ENCODE results near the gene B3GNT3. TPM values are rescaled to one million over a fixed set of nuclear protein-coding genes. Genes with fewer than 3 reads are reported as not detected.

Gene B3GNT3
- total and polyA plus RNA-seq, 2 of the 13 experiments (the other 11 are each of a cell fraction or from before 2014, with no cell fraction given): 0.86 to 4.0 TPM

DNA sequence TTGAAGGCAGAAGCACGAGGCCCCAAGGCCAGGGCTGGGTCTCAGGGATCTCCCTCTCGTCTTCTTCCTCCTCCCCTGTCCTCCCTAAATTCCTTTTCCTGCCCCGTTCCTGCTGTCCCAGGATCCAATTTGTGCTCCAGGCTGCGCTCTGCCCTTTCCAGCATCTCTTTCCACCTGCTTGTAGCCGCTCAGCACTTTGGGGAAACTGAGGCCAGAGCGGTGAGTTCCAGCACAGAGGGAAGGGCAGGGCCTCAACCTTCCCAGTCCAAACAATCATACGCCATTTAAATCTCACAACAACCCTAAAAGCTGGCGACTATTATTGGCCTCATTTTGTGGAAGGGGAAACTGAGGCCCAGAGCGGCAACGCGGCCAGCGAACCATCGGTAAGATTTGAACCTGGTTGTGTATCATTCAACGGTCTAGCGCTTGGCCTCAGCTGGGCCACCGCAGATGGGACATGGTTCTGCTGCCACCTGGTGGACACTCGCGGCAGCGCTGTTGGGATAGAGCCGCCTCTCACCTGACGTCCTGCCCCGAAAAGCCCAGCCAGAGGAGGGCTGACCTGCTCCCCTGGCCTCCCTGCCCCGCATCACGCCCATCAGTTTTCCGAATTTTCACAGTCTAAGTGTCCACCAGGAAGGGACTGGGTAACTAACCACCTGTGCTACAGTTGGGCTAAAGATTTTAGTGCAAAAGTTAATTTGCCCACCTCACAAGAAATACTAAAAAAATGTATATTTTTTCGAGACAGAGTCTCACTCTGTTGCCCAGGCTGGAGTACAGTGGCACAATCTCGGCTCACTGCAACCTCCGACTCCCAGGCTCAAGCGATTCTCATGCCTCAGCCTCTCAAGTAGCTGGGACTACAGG is 60.6 kb downstream of the B3GNT3 start (continued):
- TF ChIP-seq MAFF (IDR thresholded peaks at IDR 0.05; ENCODE audit: low read depth, low read length) (no peak), ZNF34 (CRISPR knock-in tag; IDR thresholded peaks at IDR 0.05; ENCODE audit: borderline replicate concordance) (no peak), ZNF329 (CRISPR knock-in tag; IDR thresholded peaks at IDR 0.05; ENCODE audit: low read depth) (no peak), ZNF772 (CRISPR knock-in tag; IDR thresholded peaks at IDR 0.05) (no peak), PATZ1 (CRISPR knock-in tag; IDR thresholded peaks at IDR 0.05) (no peak), FOXK2 (IDR thresholded peaks at IDR 0.05) (no peak), CHCHD3 (CRISPR knock-in tag; IDR thresholded peaks at IDR 0.05) (no peak), NFRKB (IDR thresholded peaks at IDR 0.05) (no peak), HES4 (CRISPR knock-in tag; IDR thresholded peaks at IDR 0.05; ENCODE audit: borderline replicate concordance) (no peak), RFX5 (IDR thresholded peaks at IDR 0.05; ENCODE audit: low read depth, low read length) (no peak), ZSCAN21 (CRISPR knock-in tag; IDR thresholded peaks at IDR 0.05; ENCODE audit: borderline replicate concordance) (0 out of 2 replicates have a peak, but pooled peaks have one; percentile 46), SMARCC2 (IDR thresholded peaks at IDR 0.05) (no peak), ZNF766 (CRISPR knock-in tag; IDR thresholded peaks at IDR 0.05; ENCODE audit: borderline replicate concordance) (no peak), ZNF326 (CRISPR knock-in tag; IDR thresholded peaks at IDR 0.05; ENCODE audit: borderline replicate concordance) (no peak), PREB (CRISPR knock-in tag; IDR thresholded peaks at IDR 0.05) (no peak), ZNF235 (CRISPR knock-in tag; IDR thresholded peaks at IDR 0.05; ENCODE audit: borderline replicate concordance) (no peak), ZNF383 (CRISPR knock-in tag; IDR thresholded peaks at IDR 0.05; ENCODE audit: borderline replicate concordance) (no peak), MED1 (CRISPR knock-in tag; IDR thresholded peaks at IDR 0.05) (peak; percentile 42; the same call in 1 of the 2 replicates), ZNF773 (CRISPR knock-in tag; IDR thresholded peaks at IDR 0.05; ENCODE audit: borderline replicate concordance) (no peak), ZNF205 (CRISPR knock-in tag; IDR thresholded peaks at IDR 0.05) (no peak), PHF8 (CRISPR knock-in tag; IDR thresholded peaks at IDR 0.05) (no peak), ZNF720 (CRISPR knock-in tag; IDR thresholded peaks at IDR 0.05) (no peak), TEAD3 (CRISPR knock-in tag; optimal IDR thresholded peaks at IDR 0.05; ENCODE audit: borderline replicate concordance) (no peak)
- TF ChIP-seq, protein P1, sequence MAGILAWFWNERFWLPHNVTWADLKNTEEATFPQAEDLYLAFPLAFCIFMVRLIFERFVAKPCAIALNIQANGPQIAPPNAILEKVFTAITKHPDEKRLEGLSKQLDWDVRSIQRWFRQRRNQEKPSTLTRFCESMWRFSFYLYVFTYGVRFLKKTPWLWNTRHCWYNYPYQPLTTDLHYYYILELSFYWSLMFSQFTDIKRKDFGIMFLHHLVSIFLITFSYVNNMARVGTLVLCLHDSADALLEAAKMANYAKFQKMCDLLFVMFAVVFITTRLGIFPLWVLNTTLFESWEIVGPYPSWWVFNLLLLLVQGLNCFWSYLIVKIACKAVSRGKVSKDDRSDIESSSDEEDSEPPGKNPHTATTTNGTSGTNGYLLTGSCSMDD (CRISPR knock-in tag; IDR thresholded peaks at IDR 0.05): no peak
- TF ChIP-seq, protein P2, sequence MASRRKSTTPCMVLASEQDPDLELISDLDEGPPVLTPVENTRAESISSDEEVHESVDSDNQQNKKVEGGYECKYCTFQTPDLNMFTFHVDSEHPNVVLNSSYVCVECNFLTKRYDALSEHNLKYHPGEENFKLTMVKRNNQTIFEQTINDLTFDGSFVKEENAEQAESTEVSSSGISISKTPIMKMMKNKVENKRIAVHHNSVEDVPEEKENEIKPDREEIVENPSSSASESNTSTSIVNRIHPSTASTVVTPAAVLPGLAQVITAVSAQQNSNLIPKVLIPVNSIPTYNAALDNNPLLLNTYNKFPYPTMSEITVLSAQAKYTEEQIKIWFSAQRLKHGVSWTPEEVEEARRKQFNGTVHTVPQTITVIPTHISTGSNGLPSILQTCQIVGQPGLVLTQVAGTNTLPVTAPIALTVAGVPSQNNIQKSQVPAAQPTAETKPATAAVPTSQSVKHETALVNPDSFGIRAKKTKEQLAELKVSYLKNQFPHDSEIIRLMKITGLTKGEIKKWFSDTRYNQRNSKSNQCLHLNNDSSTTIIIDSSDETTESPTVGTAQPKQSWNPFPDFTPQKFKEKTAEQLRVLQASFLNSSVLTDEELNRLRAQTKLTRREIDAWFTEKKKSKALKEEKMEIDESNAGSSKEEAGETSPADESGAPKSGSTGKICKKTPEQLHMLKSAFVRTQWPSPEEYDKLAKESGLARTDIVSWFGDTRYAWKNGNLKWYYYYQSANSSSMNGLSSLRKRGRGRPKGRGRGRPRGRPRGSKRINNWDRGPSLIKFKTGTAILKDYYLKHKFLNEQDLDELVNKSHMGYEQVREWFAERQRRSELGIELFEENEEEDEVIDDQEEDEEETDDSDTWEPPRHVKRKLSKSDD (CRISPR knock-in tag; IDR thresholded peaks at IDR 0.05; ENCODE audit: low read depth): no peak

Measured in HepG2 (cell line).